K562 (cell line): ENCODE results near the gene SAE1. TPM values are rescaled to one million over a fixed set of nuclear protein-coding genes. Genes with fewer than 3 reads are reported as not detected.

Experiments
- ADNP ChIP-seq: fragments of 200-800 bp; sonication (Bioruptor generic); IDR thresholded peaks from 2 replicates; pipeline ENCODE4 v1.6.1; 2016; ENCODE audit warnings: missing genetic modification characterization, missing compliant biosample characterization
- ARNT ChIP-seq, 2 experiments: fragments of 450-650 bp; IDR thresholded peaks; 2 replicates each; pipeline ENCODE4 v1.6.1; 2016; ENCODE audit warnings: mild to moderate bottlenecking in 1 of 2
- ASH1L ChIP-seq: fragments of 450-650 bp; IDR thresholded peaks from 2 replicates; pipeline ENCODE4 v1.6.1; 2018; ENCODE audit warnings: borderline replicate concordance, mild to moderate bottlenecking, low read depth; ENCODE audit not compliant: partially characterized antibody
- BCOR ChIP-seq: fragments of 450-650 bp; IDR thresholded peaks from 2 replicates; pipeline ENCODE4 v1.6.1; 2016
- CEBPB ChIP-seq: fragments of 450-650 bp; IDR thresholded peaks from 2 replicates; pipeline ENCODE4 v1.6.1; 2016; ENCODE audit warnings: missing genetic modification characterization, missing compliant biosample characterization
- CEBPG ChIP-seq, 3 experiments: fragments of 200-800 bp in 1 of 3; sonication (Bioruptor generic) in 1 of 3; sonication (generic) in 1 of 3; formaldehyde crosslinking in 1 of 3; IDR thresholded peaks in 2 of 3; conservative IDR thresholded peaks in 1 of 3; 2 replicates each; pipeline versions ENCODE4 v1.6.1 to v1.8.0; 2016 to 2022; ENCODE audit warnings: missing compliant biosample characterization in 2 of 3, missing genetic modification characterization in 2 of 3, mild to moderate bottlenecking in 1 of 3, missing genetic modification reagents in 1 of 3
- CHD4 ChIP-seq: fragments of 200-600 bp; sonication (generic); IDR thresholded peaks from 3 replicates; pipeline ENCODE4 v1.6.1; 2012; ENCODE audit warnings: low read depth, mild to moderate bottlenecking, mixed read lengths, low read length, inconsistent platforms; ENCODE audit not compliant: insufficient read depth, insufficient replicate concordance, poor library complexity, severe bottlenecking
- ELF2 ChIP-seq: fragments of 250-450 bp; sonication (Bioruptor Pico); IDR thresholded peaks from 2 replicates; pipeline ENCODE4 v1.5.0; 2021; ENCODE audit warnings: mild to moderate bottlenecking
- ETV1 ChIP-seq: fragments of 450-650 bp; conservative IDR thresholded peaks from 2 replicates; pipeline ENCODE4 v1.6.1; 2016; ENCODE audit warnings: missing genetic modification characterization, control low read depth, low read depth, missing compliant biosample characterization
- HLTF ChIP-seq: fragments of 450-650 bp; IDR thresholded peaks from 2 replicates; pipeline ENCODE4 v1.6.1; 2016
- LARP7 ChIP-seq: fragments of 450-650 bp; IDR thresholded peaks from 2 replicates; pipeline ENCODE4 v1.6.1; 2016
- MTF1 ChIP-seq: fragments of 250-450 bp; sonication (Bioruptor Pico); IDR thresholded peaks from 2 replicates; pipeline ENCODE4 v1.9.0; 2021; ENCODE audit warnings: moderate library complexity, mild to moderate bottlenecking, inconsistent platforms, borderline replicate concordance
- NKRF ChIP-seq: fragments of 450-650 bp; IDR thresholded peaks from 2 replicates; pipeline ENCODE4 v1.6.1; 2016; ENCODE audit warnings: borderline replicate concordance
- PCBP2 ChIP-seq: fragments of 200-400 bp; formaldehyde crosslinking; IDR thresholded peaks from 2 replicates; pipeline ENCODE4 v1.6.1; 2018; ENCODE audit warnings: low read length, low read depth, mild to moderate bottlenecking, moderate library complexity; ENCODE audit not compliant: poor library complexity, severe bottlenecking
- RBM17 ChIP-seq: fragments of 200-400 bp; formaldehyde crosslinking; IDR thresholded peaks from 2 replicates; pipeline ENCODE4 v1.6.1; 2017; ENCODE audit warnings: low read depth, mild to moderate bottlenecking, low read length, borderline replicate concordance
- SAFB2 ChIP-seq: fragments of 200-400 bp; formaldehyde crosslinking; IDR thresholded peaks from 2 replicates; pipeline ENCODE4 v1.6.1; 2018; ENCODE audit warnings: borderline replicate concordance, low read length, low read depth, moderate library complexity; ENCODE audit not compliant: severe bottlenecking
- SAP30 ChIP-seq: fragments of 200-600 bp; sonication (generic); IDR thresholded peaks from 2 replicates; pipeline ENCODE4 v1.6.1; 2012; ENCODE audit warnings: borderline replicate concordance, low read depth, mild to moderate bottlenecking, moderate library complexity, low read length, control low read depth, inconsistent platforms; ENCODE audit not compliant: insufficient read depth, poor library complexity, severe bottlenecking
- SMC3 ChIP-seq: conservative IDR thresholded peaks from 2 replicates; pipeline ENCODE4 v1.6.1; 2011; ENCODE audit warnings: low read depth, low read length, improper control_type of control experiment; ENCODE audit not compliant: insufficient read depth
- TARDBP ChIP-seq: fragments of 450-650 bp; IDR thresholded peaks from 2 replicates; pipeline ENCODE4 v1.6.1; 2016
- TCF3 ChIP-seq: sonication (generic); formaldehyde crosslinking; IDR thresholded peaks from 2 replicates; pipeline ENCODE4 v1.4.0; 2020; ENCODE audit warnings: mild to moderate bottlenecking, missing genetic modification reagents
- TRIM28 ChIP-seq: fragments of 450-650 bp; IDR thresholded peaks from 2 replicates; pipeline ENCODE4 v1.6.1; 2017
- WHSC1 ChIP-seq: IDR thresholded peaks from one replicate; pipeline ENCODE4 v1.6.1; 2012; ENCODE audit warnings: low read length, control low read depth, inconsistent platforms
- ZBTB8A ChIP-seq: fragments of 450-650 bp; IDR thresholded peaks from 2 replicates; pipeline ENCODE4 v1.6.1; 2018; ENCODE audit warnings: mild to moderate bottlenecking, moderate library complexity; ENCODE audit not compliant: partially characterized antibody
- ZNF23 ChIP-seq: fragments of 250-450 bp; sonication (Bioruptor Pico); IDR thresholded peaks from 2 replicates; pipeline ENCODE4 v1.4.0; 2020; ENCODE audit warnings: mild to moderate bottlenecking
- ZNF253 ChIP-seq: fragments of 250-450 bp; sonication (Bioruptor Pico); conservative IDR thresholded peaks from 2 replicates; pipeline ENCODE4 v1.6.1; 2021; ENCODE audit warnings: mild to moderate bottlenecking
- ZNF695 ChIP-seq: fragments of 450-650 bp; formaldehyde crosslinking; IDR thresholded peaks from 2 replicates; pipeline ENCODE4 v1.4.0; 2020; ENCODE audit warnings: mild to moderate bottlenecking, moderate library complexity
- polyA plus RNA-seq, 8 experiments: library from polyadenylated mRNA; depleted of rRNA in 4 of 8; stranded (reverse) in 5 of 8; unstranded in 3 of 8; fragments of >200 nt; fragmentation: Nextera tagmentation in 2 of 8; fragmentation: Illumina TruSeq in 1 of 8; extraction: Ambion mirVana in 2 of 8; extraction: Trizol in 1 of 8; gene quantifications; 2 replicates each; pipeline versions ENCODE4 v1.2.1 to v1.2.3, GENCODE V29; 2011 to 2014; ENCODE audit warnings: inconsistent platforms in 1 of 8, missing spikeins in 1 of 8
- total RNA-seq, 7 experiments: library from RNA; depleted of rRNA in 6 of 7; stranded (reverse); fragments of >200 nt in 6 of 7; fragmentation: Illumina TruSeq in 2 of 7; extraction: Trizol in 2 of 7; gene quantifications; 2 replicates each; pipeline versions ENCODE4 v1.2.1 to v1.2.3, GENCODE V29; 2011 to 2021; ENCODE audit warnings: low replicate concordance in 1 of 7
- TF ChIP-seq, protein P1 (sequence below): sonication (generic); formaldehyde crosslinking; IDR thresholded peaks from 2 replicates; pipeline ENCODE4 v1.9.0; 2022; ENCODE audit warnings: mild to moderate bottlenecking, missing genetic modification reagents
- TF ChIP-seq, protein P2 (sequence below): fragments of 250-450 bp; sonication (Bioruptor Pico); IDR thresholded peaks from 2 replicates; pipeline ENCODE4 v1.8.0; 2022; ENCODE audit warnings: moderate library complexity, mild to moderate bottlenecking, inconsistent platforms

The SAE1 gene
- total and polyA plus RNA-seq, 9 of the 15 experiments (the other 6 are each of a cell fraction or from before 2014, with no cell fraction given): 82.8 to 299 (median 217) TPM

- TF ChIP-seq ZNF23 (no peak), TRIM28 (0 out of 2 replicates have a peak, but pooled peaks have one; percentile 99), CEBPB (tag) (no peak), RBM17 (no peak), ASH1L (peak; percentile 20), TARDBP (peak; percentile 55; the same call in 1 of the 2 replicates), WHSC1 (no peak), ZNF253 (CRISPR knock-in tag) (no peak), ARNT (IDR thresholded peaks at IDR 0.05) (peak; percentile 63; a peak in 3 of 4 replicates), BCOR (no peak), SAFB2 (no peak), SAP30 (no peak), NKRF (0 out of 2 replicates have a peak, but pooled peaks have one; percentile 21), CEBPG (CRISPR knock-in tag; IDR thresholded peaks at IDR 0.05) (no peak), CEBPG (tag; conservative IDR thresholded peaks at IDR 0.05 in 1 of 2, IDR thresholded peaks at IDR 0.05 in 1 of 2) (no peak), PCBP2 (no peak), ETV1 (tag) (no peak), HLTF (no peak), SMC3 (no peak), ADNP (tag) (peak; percentile 96), MTF1 (CRISPR knock-in tag) (no peak), LARP7 (no peak), TCF3 (CRISPR knock-in tag) (no peak), CHD4 (peak; percentile 75), ELF2 (no peak), ZBTB8A (no peak), ZNF695 (CRISPR knock-in tag) (no peak)
- TF ChIP-seq, protein P1, sequence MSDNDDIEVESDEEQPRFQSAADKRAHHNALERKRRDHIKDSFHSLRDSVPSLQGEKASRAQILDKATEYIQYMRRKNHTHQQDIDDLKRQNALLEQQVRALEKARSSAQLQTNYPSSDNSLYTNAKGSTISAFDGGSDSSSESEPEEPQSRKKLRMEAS (CRISPR knock-in tag): no peak
- TF ChIP-seq, protein P2, sequence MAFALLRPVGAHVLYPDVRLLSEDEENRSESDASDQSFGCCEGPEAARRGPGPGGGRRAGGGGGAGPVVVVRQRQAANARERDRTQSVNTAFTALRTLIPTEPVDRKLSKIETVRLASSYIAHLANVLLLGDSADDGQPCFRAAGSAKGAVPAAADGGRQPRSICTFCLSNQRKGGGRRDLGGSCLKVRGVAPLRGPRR (CRISPR knock-in tag): no peak
- TF ChIP-seq, all 486 proteins: peak for 28
These were observed 481 bp upstream of the SAE1 start (continued) for GRCh38 chr19:47130120-47130588.
